ENCODE results near the gene OPA1. TPM values are rescaled to one million over a fixed set of nuclear protein-coding genes. Genes with fewer than 3 reads are reported as not detected.

OPA1 gene
- total and polyA plus RNA-seq, 2 of the 8 experiments (the other 6 are each of a cell fraction or from before 2014, with no cell fraction given) = 20.3 to 109 TPM

- TF ChIP-seq JUND (IDR thresholded peaks at IDR 0.05; ENCODE audit: low read length) = no peak
- no peak for TF ChIP-seq TAF1 (IDR thresholded peaks at IDR 0.05; ENCODE audit: low read depth, low read length)
- TF ChIP-seq BRCA1 (IDR thresholded peaks at IDR 0.05; ENCODE audit: low read depth, low read length) = no peak
- TF ChIP-seq EZH2 (IDR thresholded peaks at IDR 0.05; ENCODE audit: low read depth, low read length, severe bottlenecking) = no peak
- TF ChIP-seq SUZ12 (IDR thresholded peaks at IDR 0.05; ENCODE audit: low read length) = no peak
- TF ChIP-seq E2F6 (IDR thresholded peaks at IDR 0.05) = no peak
- TF ChIP-seq TBP (IDR thresholded peaks at IDR 0.05; ENCODE audit: low read depth, low read length) = no peak
- no peak for TF ChIP-seq CHD2 (IDR thresholded peaks at IDR 0.05; ENCODE audit: low read length)
- no peak for TF ChIP-seq KDM1A (IDR thresholded peaks at IDR 0.05; ENCODE audit: borderline replicate concordance, low read length)
- Histone ChIP-seq H2BK5ac (ENCODE audit: low read depth, low read length) (no peak overlapping the region), H3K56ac (replicated peaks; ENCODE audit: insufficient read length, low read depth, low read length) (no peak overlapping the region), H3K36me3 (ENCODE audit: control insufficient read depth in 2 of 4, insufficient read depth in 4 of 4, low read length in 3 of 4) (no peaks in the 10 kb centered on the region), H3K4ac (replicated peaks; ENCODE audit: insufficient read length, low read depth, low read length) (no peak overlapping the region), H3K23ac (ENCODE audit: insufficient read length) (no peak overlapping the region), H3K14ac (ENCODE audit: insufficient read length) (no peak overlapping the region), H3K27me3 (replicated peaks in 1 of 4; ENCODE audit: control insufficient read depth in 3 of 4, extremely low read depth in 1 of 4, insufficient read depth in 3 of 4, low read length in 3 of 4) (no peaks in the 10 kb centered on the region), H2AFZ (ENCODE audit: low read length) (no peak overlapping the region), H2BK12ac (ENCODE audit: low read depth, low read length) (no peak overlapping the region), H3K9ac (replicated peaks in 1 of 4; ENCODE audit: extremely low read depth in 1 of 4, low read depth in 3 of 4, low read length in 3 of 4) (no peak overlapping the region), H3K79me1 (ENCODE audit: low read depth, low read length) (no peaks in the 10 kb centered on the region), H2BK15ac (ENCODE audit: low read length) (no peak overlapping the region), H4K8ac (ENCODE audit: extremely low read depth, insufficient read depth, low read length) (no peak overlapping the region), H3K9me3 (ENCODE audit: insufficient read depth in 2 of 2, low read depth in 1 of 2, low read length in 1 of 2) (peaks cover 20 to 21% of the 10 kb centered on the region in 2 experiments), H3K18ac (ENCODE audit: extremely low read depth, low read length) (no peak overlapping the region), H3K23me2 (ENCODE audit: low read depth, low read length) (no peaks in the 10 kb centered on the region), H4K20me1 (replicated peaks in 1 of 2; ENCODE audit: control insufficient read depth in 1 of 2, insufficient read depth in 2 of 2, low read length in 2 of 2) (no peaks in the 10 kb centered on the region), H2AK5ac (ENCODE audit: low read depth, low read length) (no peak overlapping the region), H2BK20ac (ENCODE audit: low read length) (no peak overlapping the region), H3K4me1 (replicated peaks in 1 of 4; ENCODE audit: control insufficient read depth in 3 of 4, insufficient read depth in 4 of 4, low read length in 3 of 4) (no peaks in the 10 kb centered on the region), H3K4me3 (ENCODE audit: extremely low read depth in 1 of 4, insufficient read depth in 2 of 4, low read depth in 3 of 4, low read length in 4 of 4) (no peak overlapping the region), H4K91ac (replicated peaks; ENCODE audit: insufficient read length, low read length) (no peak overlapping the region), H3K27ac (ENCODE audit: low read depth, low read length) (no peak overlapping the region), H4K5ac (ENCODE audit: insufficient read length, low read depth, low read length) (no peak overlapping the region), H3K79me2 (ENCODE audit: control insufficient read depth in 1 of 2, insufficient read depth in 2 of 2, low read length in 2 of 2) (no peaks in the 10 kb centered on the region), H3K4me2 (ENCODE audit: insufficient read depth in 1 of 2, low read depth in 2 of 2, low read length in 2 of 2) (no peak overlapping the region), H2BK120ac (replicated peaks; ENCODE audit: low read depth, low read length) (no peak overlapping the region)
- ChIA-PET POLR2A (ENCODE audit: partially characterized antibody) (no interaction called here), CTCF (ENCODE audit: partially characterized antibody) (interaction anchor here (0.5 kb wide), 1 partner anchor 254 kb away, joined by 3 read pairs; no protein-coding TSS in a partner anchor)
- WGBS, 2 experiments (ENCODE audit: extremely low coverage in 1 of 2, insufficient coverage in 1 of 2, insufficient read length in 1 of 2, insufficient replicate concordance in 2 of 2, low coverage in 1 of 2, low lambda C conversion rate in 2 of 2, missing lambda C conversion rate in 1 of 2) = 90% methylated on average over 3 of the region's 3 CpGs; no CpG with 5 or more reads in 1 of the 2 experiments
- no peak for DNase-seq (ENCODE audit: low read depth in 1 of 2, low spot score in 2 of 2)
- no peak for FAIRE-seq
Observed at GRCh38 chr3:193720169-193720568, 127.2 kb downstream of the OPA1 start.

Measured in H1 (cell line).